Osteocyte (in vitro differentiated cells): ENCODE measurements around the gene FAM234B. TPM values are rescaled to one million over a fixed set of nuclear protein-coding genes. Genes with fewer than 3 reads are reported as not detected.

Source experiments
- DNase-seq: peaks from one replicate; pipeline ENCODE4 v3.0.0; 2021; ENCODE audit warnings: mixed read lengths; ENCODE audit not compliant: unreplicated experiment; ENCODE audit errors: extremely low spot score
- H3K27ac Mint-ChIP-seq: one replicate; pipeline ENCODE4 v1.8.0; 2021; ENCODE audit warnings: mild to moderate bottlenecking, mixed read lengths; ENCODE audit not compliant: unreplicated experiment
- H3K27me3 Mint-ChIP-seq: one replicate; pipeline ENCODE4 v1.8.0; 2021; ENCODE audit warnings: mixed read lengths; ENCODE audit not compliant: unreplicated experiment
- H3K36me3 Mint-ChIP-seq: one replicate; pipeline ENCODE4 v1.8.0; 2021; ENCODE audit warnings: mixed read lengths; ENCODE audit not compliant: unreplicated experiment
- H3K4me1 Mint-ChIP-seq: one replicate; pipeline ENCODE4 v1.8.0; 2021; ENCODE audit warnings: mixed read lengths; ENCODE audit not compliant: unreplicated experiment
- H3K4me3 Mint-ChIP-seq: one replicate; pipeline ENCODE4 v1.8.0; 2021; ENCODE audit warnings: mild to moderate bottlenecking, moderate library complexity, mixed read lengths; ENCODE audit not compliant: unreplicated experiment
- H3K9me3 Mint-ChIP-seq: one replicate; pipeline ENCODE4 v1.8.0; 2021; ENCODE audit warnings: mixed read lengths; ENCODE audit not compliant: unreplicated experiment
- CTCF ChIP-seq: fragments of 200-600 bp; sonication (generic); IDR thresholded peaks from 2 replicates; pipeline ENCODE4 v1.5.0; 2021; ENCODE audit warnings: antibody characterized with exemption, mild to moderate bottlenecking, moderate library complexity
- total RNA-seq: library from RNA; stranded (reverse); gene quantifications from 2 replicates; pipeline ENCODE4 v1.2.1, GENCODE V29; 2021

Gene FAM234B
- total RNA-seq, 1 donor from 2014 or later = 5.0 TPM

DNA sequence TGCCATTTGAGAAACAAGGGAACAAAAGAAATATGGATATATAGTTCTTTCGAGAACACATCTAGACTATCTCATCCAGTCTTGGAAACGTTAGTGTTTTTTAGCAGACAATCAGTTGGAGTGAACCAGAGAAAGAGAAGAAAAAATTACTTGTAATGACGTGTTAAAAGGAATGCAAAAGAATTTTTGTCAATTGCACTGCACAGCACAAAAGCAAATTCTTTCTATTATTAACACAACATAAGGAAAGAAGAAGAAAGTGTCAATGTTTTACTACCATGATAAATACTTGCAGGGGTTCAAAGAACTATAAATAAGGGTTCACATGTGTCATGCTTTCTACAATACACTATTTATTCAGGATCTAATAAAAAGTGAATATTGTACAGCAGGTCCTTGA lies 86.8 kb downstream of the FAM234B start:
- Mint-ChIP-seq H3K36me3 (no peaks in the 10 kb centered on the region), H3K4me1 (peaks cover 81% of the 10 kb centered on the region), H3K9me3 (no peaks in the 10 kb centered on the region), H3K27ac (peak overlapping the region; percentile 80), H3K27me3 (no peaks in the 10 kb centered on the region), H3K4me3 (peak overlapping the region; percentile 9)
- DNase-seq = no peak
- TF ChIP-seq CTCF = no peak

Other genes starting within 250 kb of the FAM234B start
- gene DDX47, start 231.0 kb upstream of the FAM234B start, total RNA-seq = 47.3 and 48.0 TPM in 2 replicates
- gene GPRC5A, start 152.8 kb upstream of the FAM234B start, total RNA-seq = 25.7 and 27.3 TPM in 2 replicates
- not detected in 2 replicates for gene GPRC5D, start 92.2 kb upstream of the FAM234B start, total RNA-seq
- 54.8 and 56.7 TPM in 2 replicates for gene HEBP1, start 44.1 kb upstream of the FAM234B start, total RNA-seq
- gene GSG1, start 59.3 kb downstream of the FAM234B start, total RNA-seq = not detected in 2 replicates
- gene EMP1, start 152.3 kb downstream of the FAM234B start, total RNA-seq = 163 and 170 TPM in 2 replicates